Measurements from ENCODE around the gene HOXA4.

- no peak for TF ChIP-seq EZH2phosphoT487 (IDR thresholded peaks at IDR 0.05; ENCODE audit: borderline replicate concordance)
- no peak for TF ChIP-seq CTCF (conservative IDR thresholded peaks at IDR 0.05; ENCODE audit: low read length)
Measured at GRCh38 chr7:27164045-27164366, 33.4 kb upstream of the HOXA4 start.

Data from Loucy (cell line).